ENCODE results near the gene TMEM185A.
"Not testable (repeated sequence)": the region's sequence is repeated elsewhere in the genome, so short reads cannot be mapped to it uniquely, and the experiment has no call there.

GRCh38 chrX:149598603-149599002 is 33.0 kb downstream of the TMEM185A start:
- TF ChIP-seq EP300 (conservative IDR thresholded peaks at IDR 0.05; ENCODE audit: poor library complexity, severe bottlenecking); POLR2AphosphoS5 (IDR thresholded peaks at IDR 0.05): not testable (repeated sequence)

Measured in neural cell (in vitro differentiated cells).